Lower leg skin (tissue), 3 donors: Measurements from ENCODE around the gene NOL3.

Source experiments
- CTCF ChIP-seq, 3 donors: fragments of 450-650 bp; IDR thresholded peaks; one replicate each; pipeline ENCODE4 v1.5.1; 2016; ENCODE audit warnings: antibody characterized with exemption in 3 of 3, mild to moderate bottlenecking in 3 of 3, moderate library complexity in 2 of 3
- POLR2A ChIP-seq, 2 donors: fragments of 450-650 bp; IDR thresholded peaks; one replicate each; pipeline ENCODE4 v1.6.1; 2016 to 2017; ENCODE audit warnings: antibody characterized with exemption in 2 of 2, mild to moderate bottlenecking in 1 of 2, moderate library complexity in 1 of 2

- no peak for TF ChIP-seq POLR2A (IDR thresholded peaks at IDR 0.05)
- no peak for TF ChIP-seq CTCF (IDR thresholded peaks at IDR 0.05)
These were observed 46.5 kb downstream of the NOL3 start for GRCh38 chr16:67216612-67217490.
